Vagina (tissue), 2 donors: ENCODE results near the gene N4BP2.

ENCODE experiments used
- POLR2A ChIP-seq, 2 donors: fragments of 450-650 bp; IDR thresholded peaks; one replicate each; pipeline ENCODE4 v1.6.1; 2017; ENCODE audit warnings: antibody characterized with exemption in 2 of 2, mild to moderate bottlenecking in 2 of 2, moderate library complexity in 2 of 2
- POLR2AphosphoS5 ChIP-seq, 2 donors: sonication (generic); formaldehyde crosslinking; IDR thresholded peaks; one replicate each; pipeline ENCODE4 v1.9.0; 2017; ENCODE audit warnings: antibody characterized with exemption in 2 of 2, mild to moderate bottlenecking in 2 of 2, low read depth in 1 of 2; ENCODE audit not compliant: insufficient read depth in 1 of 2
- TF ChIP-seq, protein P1 (sequence below), 3 experiments: fragments of 450-650 bp in 2 of 3; fragments of 200-600 bp in 1 of 3; sonication (generic) in 1 of 3; IDR thresholded peaks; one replicate each; pipeline ENCODE4 v1.5.1; 2017 to 2019; ENCODE audit warnings: antibody characterized with exemption in 3 of 3, mild to moderate bottlenecking in 2 of 3, moderate library complexity in 2 of 3

DNA sequence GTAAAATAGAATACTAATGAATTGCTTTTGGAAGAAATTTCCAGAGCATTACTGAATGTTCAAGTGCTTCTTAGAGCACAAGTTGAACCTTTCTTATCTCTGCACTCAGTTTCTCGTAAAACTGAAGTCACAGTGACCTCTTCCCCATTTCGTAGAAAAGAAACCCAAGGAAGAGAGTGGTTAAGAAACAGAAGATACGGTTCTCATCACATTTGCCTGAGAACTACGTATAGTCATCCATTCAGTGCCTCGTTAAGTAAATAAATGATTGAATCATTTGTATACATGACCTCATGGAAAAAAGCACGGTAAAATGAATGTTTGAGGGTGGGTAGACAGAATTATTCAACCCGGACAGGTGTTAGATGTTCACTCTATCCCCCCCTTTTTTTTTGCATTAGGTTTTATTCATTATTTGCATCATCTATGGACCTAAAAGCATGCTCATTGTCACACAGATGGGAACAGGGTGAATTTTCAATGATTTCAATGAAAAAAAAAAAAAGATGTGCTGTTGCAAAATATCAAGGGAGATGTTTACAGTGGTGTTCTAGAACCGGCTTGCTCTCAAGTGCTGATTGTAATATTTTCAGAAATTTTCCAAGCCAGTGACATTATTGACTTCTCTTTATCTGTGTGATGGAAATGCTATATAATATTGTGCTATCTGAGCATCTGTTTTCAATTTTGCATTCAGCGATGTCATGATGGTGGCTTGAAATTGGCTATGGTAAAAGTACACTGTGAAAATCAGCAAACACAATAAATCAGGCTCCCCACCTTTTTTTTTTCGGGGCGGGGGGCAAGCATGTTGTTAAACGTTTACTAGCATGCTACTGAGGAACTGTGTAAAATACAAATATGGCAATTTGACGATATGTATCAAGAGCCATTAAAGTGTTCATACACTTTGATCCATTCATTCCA lies 144.5 kb downstream of the N4BP2 start:
- TF ChIP-seq POLR2A (IDR thresholded peaks at IDR 0.05), result no peak
- TF ChIP-seq, protein P1, sequence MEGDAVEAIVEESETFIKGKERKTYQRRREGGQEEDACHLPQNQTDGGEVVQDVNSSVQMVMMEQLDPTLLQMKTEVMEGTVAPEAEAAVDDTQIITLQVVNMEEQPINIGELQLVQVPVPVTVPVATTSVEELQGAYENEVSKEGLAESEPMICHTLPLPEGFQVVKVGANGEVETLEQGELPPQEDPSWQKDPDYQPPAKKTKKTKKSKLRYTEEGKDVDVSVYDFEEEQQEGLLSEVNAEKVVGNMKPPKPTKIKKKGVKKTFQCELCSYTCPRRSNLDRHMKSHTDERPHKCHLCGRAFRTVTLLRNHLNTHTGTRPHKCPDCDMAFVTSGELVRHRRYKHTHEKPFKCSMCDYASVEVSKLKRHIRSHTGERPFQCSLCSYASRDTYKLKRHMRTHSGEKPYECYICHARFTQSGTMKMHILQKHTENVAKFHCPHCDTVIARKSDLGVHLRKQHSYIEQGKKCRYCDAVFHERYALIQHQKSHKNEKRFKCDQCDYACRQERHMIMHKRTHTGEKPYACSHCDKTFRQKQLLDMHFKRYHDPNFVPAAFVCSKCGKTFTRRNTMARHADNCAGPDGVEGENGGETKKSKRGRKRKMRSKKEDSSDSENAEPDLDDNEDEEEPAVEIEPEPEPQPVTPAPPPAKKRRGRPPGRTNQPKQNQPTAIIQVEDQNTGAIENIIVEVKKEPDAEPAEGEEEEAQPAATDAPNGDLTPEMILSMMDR (IDR thresholded peaks at IDR 0.05), result no peak
- no peak for TF ChIP-seq POLR2AphosphoS5 (IDR thresholded peaks at IDR 0.05; ENCODE audit: insufficient read depth in 1 of 2, low read depth in 1 of 2)
